Panc1 (cell line): ENCODE results near the gene USP12. TPM values are rescaled to one million over a fixed set of nuclear protein-coding genes. Genes with fewer than 3 reads are reported as not detected.

Experiments
- ATAC-seq: fragments of 200-7000 bp; cut with Tn5 transposase; 2 replicates; pipeline ENCODE4 v1.9.1; 2020; ENCODE audit warnings: mild to moderate bottlenecking, moderate library complexity
- BruUV-seq: library from RNA; stranded (reverse); fragments of 400-500 nt; replicated peaks from 2 replicates; lab custom pipeline; 2021; lab: Mats Ljungman, UMichigan
- CTCF ChIA-PET: fragments of 300-600 bp; sonication (Branson Sonifier 250); formaldehyde crosslinking; loops from one replicate; lab custom pipeline; 2022; ENCODE audit warnings: antibody characterized with exemption; lab: Charles Lee
- POLR2A ChIA-PET: fragments of 300-600 bp; sonication (Branson Sonifier 250); formaldehyde crosslinking; loops from one replicate; lab custom pipeline; 2022; ENCODE audit warnings: antibody characterized with exemption; lab: Charles Lee
- DNase-seq: peaks from one replicate; pipeline ENCODE4 v3.0.0-alpha.2; 2010; ENCODE audit warnings: low read depth, low spot score
- H3K27ac ChIP-seq: 2 replicates; pipeline ENCODE4 v1.5.1; 2011; ENCODE audit warnings: mild to moderate bottlenecking, low read length, inconsistent platforms
- H3K27me3 ChIP-seq: fragments of 200-500 bp; sonication (Bioruptor generic); 2 replicates; pipeline ENCODE4 v1.6.0; 2014; ENCODE audit warnings: low read length, inconsistent platforms; ENCODE audit not compliant: control insufficient read depth, insufficient read depth
- H3K36me3 ChIP-seq: fragments of 200-500 bp; sonication (Bioruptor generic); 2 replicates; pipeline ENCODE4 v1.5.1; 2014; ENCODE audit warnings: inconsistent platforms, mild to moderate bottlenecking, low read length, moderate library complexity; ENCODE audit not compliant: control insufficient read depth, insufficient read depth
- H3K4me1 ChIP-seq: 2 replicates; pipeline ENCODE4 v1.5.1; 2011; ENCODE audit warnings: inconsistent platforms, mild to moderate bottlenecking, low read length, moderate library complexity; ENCODE audit not compliant: control insufficient read depth, insufficient read depth
- H3K4me3 ChIP-seq, 2 experiments: 2 replicates each; pipeline ENCODE4 v1.5.1; 2011 to 2012; ENCODE audit warnings: low read depth in 2 of 2, low read length in 2 of 2, mild to moderate bottlenecking in 2 of 2, inconsistent platforms in 1 of 2, moderate library complexity in 1 of 2
- H3K9me3 ChIP-seq: fragments of 200-500 bp; sonication (Bioruptor generic); 2 replicates; pipeline ENCODE4 v1.5.1; 2014; ENCODE audit warnings: low read depth, mild to moderate bottlenecking, inconsistent platforms, low read length, moderate library complexity; ENCODE audit not compliant: control insufficient read depth, insufficient read depth
- CTCF ChIP-seq: fragments of 450-650 bp; IDR thresholded peaks from 2 replicates; pipeline ENCODE4 v1.5.1; 2017; ENCODE audit warnings: mild to moderate bottlenecking
- POLR2AphosphoS5 ChIP-seq: IDR thresholded peaks from 2 replicates; pipeline ENCODE4 v1.6.1; 2012; ENCODE audit warnings: mild to moderate bottlenecking, low read depth, low read length, moderate library complexity
- REST ChIP-seq, 2 experiments: IDR thresholded peaks; 2 replicates each; pipeline ENCODE4 v1.6.1; 2011 to 2012; ENCODE audit warnings: low read depth in 2 of 2, control low read depth in 1 of 2, low read length in 1 of 2, mild to moderate bottlenecking in 1 of 2, moderate library complexity in 1 of 2; ENCODE audit not compliant: insufficient read depth in 1 of 2
- SIN3A ChIP-seq: IDR thresholded peaks from 2 replicates; pipeline ENCODE4 v1.6.1; 2012; ENCODE audit warnings: low read depth, mild to moderate bottlenecking, low read length, moderate library complexity, borderline replicate concordance; ENCODE audit not compliant: insufficient read depth
- TCF7L2 ChIP-seq: IDR thresholded peaks from 2 replicates; pipeline ENCODE4 v1.6.1; 2011; ENCODE audit warnings: mild to moderate bottlenecking, low read depth, low read length, inconsistent platforms
- in situ Hi-C: cut with HindIII; loops from 2 replicates; pipeline ENCODE4 v1.10.0; 2016; ENCODE audit warnings: low sequenced_read_pairs, low pct_unique_long_range_greater_than_20kb
- intact Hi-C: fragments of 100-400 bp; cut with micrococcal nuclease; formaldehyde crosslinking; loops from one replicate; pipeline ENCODE4 v1.10.0; 2022; ENCODE audit not compliant: unreplicated experiment
- total RNA-seq: library from RNA; stranded (reverse); gene quantifications from one replicate; pipeline ENCODE4 v1.2.1, GENCODE V29; 2021; ENCODE audit not compliant: unreplicated experiment

The USP12 gene
- total RNA-seq, 1 experiment from 2014 or later = 82.0 TPM

GRCh38 chr13:27159806-27160563 is 11.6 kb downstream of the USP12 start:
- BruUV-seq = no TSS peak
- ATAC-seq (no peak), DNase-seq (no peak)
- Histone ChIP-seq H3K9me3 (no peaks in the 10 kb centered on the region), H3K27me3 (no peaks in the 10 kb centered on the region), H3K4me1 (peaks cover 54% of the 10 kb centered on the region), H3K27ac (no peak overlapping the region), H3K36me3 (no peaks in the 10 kb centered on the region), H3K4me3 (no peak overlapping the region)
- ChIA-PET CTCF (no interaction called here), POLR2A (interaction anchor here (0.5 to 0.6 kb wide), 2 partner anchors 22 to 121 kb away, joined by 3 to 19 read pairs; no protein-coding TSS in a partner anchor)
- in situ Hi-C loops (no loop called here), intact Hi-C loops (no loop called here)
- TF ChIP-seq REST (IDR thresholded peaks at IDR 0.05; ENCODE audit: insufficient read depth in 1 of 2, low read depth in 2 of 2, low read length in 1 of 2) (no peak), POLR2AphosphoS5 (no peak), CTCF (no peak), TCF7L2 (no peak), SIN3A (no peak)

DNA sequence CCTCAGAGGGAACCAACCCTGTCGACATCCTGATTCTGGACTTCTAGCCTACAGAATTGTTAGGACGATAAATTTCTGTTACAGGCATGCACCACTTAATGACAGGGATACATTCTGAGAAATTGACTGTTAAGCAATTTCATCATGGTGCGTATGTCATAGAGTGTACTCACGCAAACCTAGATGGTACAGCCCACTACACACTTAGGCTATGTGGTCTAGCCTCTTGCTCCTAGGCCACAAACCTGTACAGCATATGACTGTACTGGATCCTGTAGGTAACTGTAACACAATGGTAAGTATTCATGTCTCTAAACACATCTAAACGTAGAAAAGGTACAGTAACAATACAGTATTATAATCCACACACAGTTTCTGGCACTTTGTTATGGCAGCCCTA is 13.3 kb downstream of the USP12 start:
- BruUV-seq = no TSS peak
- intact Hi-C loops = no loop called here
- POLR2A ChIA-PET = no interaction called here
- no peak for TF ChIP-seq POLR2AphosphoS5
- no peak for TF ChIP-seq REST (IDR thresholded peaks at IDR 0.05; ENCODE audit: insufficient read depth in 1 of 2, low read depth in 2 of 2, low read length in 1 of 2)
- no peak overlapping the region for H3K4me3 ChIP-seq
- peaks cover 58% of the 10 kb centered on the region for H3K4me1 ChIP-seq
- no peak overlapping the region for H3K27ac ChIP-seq
- DNase-seq (no peak), ATAC-seq (no peak)
- in situ Hi-C loops = no loop called here
- no peaks in the 10 kb centered on the region for H3K27me3 ChIP-seq
- no peaks in the 10 kb centered on the region for H3K9me3 ChIP-seq
- CTCF ChIA-PET = no interaction called here
- H3K36me3 ChIP-seq = no peaks in the 10 kb centered on the region
